Nephron (organoid): ENCODE data around the gene LSS.

ENCODE experiments used
- H3K27ac Mint-ChIP-seq, 3 experiments: 2 replicates each; pipeline ENCODE4 v1.8.0; 2020; ENCODE audit warnings: mixed read lengths in 3 of 3, mild to moderate bottlenecking in 2 of 3, moderate library complexity in 1 of 3
- H3K27me3 Mint-ChIP-seq: 2 replicates; pipeline ENCODE4 v1.8.0; 2021; ENCODE audit warnings: low read depth, mild to moderate bottlenecking, moderate library complexity, mixed read lengths
- H3K36me3 Mint-ChIP-seq: 2 replicates; pipeline ENCODE4 v1.8.0; 2020; ENCODE audit warnings: low read depth, mixed read lengths
- H3K4me1 Mint-ChIP-seq: 2 replicates; pipeline ENCODE4 v1.8.0; 2020; ENCODE audit warnings: mixed read lengths
- H3K4me3 Mint-ChIP-seq, 3 experiments: 2 replicates each; pipeline ENCODE4 v1.8.0; 2020; ENCODE audit warnings: mild to moderate bottlenecking in 3 of 3, mixed read lengths in 3 of 3, moderate library complexity in 2 of 3
- H3K9me3 Mint-ChIP-seq: 2 replicates; pipeline ENCODE4 v1.8.0; 2020; ENCODE audit warnings: mixed read lengths
- CTCF ChIP-seq, 3 experiments: fragments of 200-600 bp; sonication (generic); IDR thresholded peaks; one replicate each; pipeline ENCODE4 v1.5.0; 2021; ENCODE audit warnings: antibody characterized with exemption in 3 of 3; ENCODE audit not compliant: unreplicated experiment in 3 of 3

The LSS gene

GRCh38 chr21:46188226-46189212 lies 40.1 kb downstream of the LSS start:
- Mint-ChIP-seq H3K4me1 (peaks cover 30% of the 10 kb centered on the region), H3K36me3 (peaks cover 17% of the 10 kb centered on the region), H3K27ac (peak overlapping the region; percentile 37 to 76 (median 45)), H3K4me3 (peak overlapping the region; percentile 21 to 61 (median 46)), H3K27me3 (no peaks in the 10 kb centered on the region), H3K9me3 (no peaks in the 10 kb centered on the region)
- TF ChIP-seq CTCF (IDR thresholded peaks at IDR 0.05; ENCODE audit: unreplicated experiment in 3 of 3) = no peak

- peaks cover 30% of the 10 kb centered on the region for H3K4me1 Mint-ChIP-seq
- H3K9me3 Mint-ChIP-seq = no peaks in the 10 kb centered on the region
- peak overlapping the region; percentile 19 to 61 (median 46) for H3K4me3 Mint-ChIP-seq
- H3K36me3 Mint-ChIP-seq = peaks cover 14% of the 10 kb centered on the region
- H3K27ac Mint-ChIP-seq = peak overlapping the region; percentile 37 to 76 (median 45)
- no peak for TF ChIP-seq CTCF (IDR thresholded peaks at IDR 0.05; ENCODE audit: unreplicated experiment in 3 of 3)
- H3K27me3 Mint-ChIP-seq = no peaks in the 10 kb centered on the region
Observed at GRCh38 chr21:46187814-46188213, 40.8 kb downstream of the LSS start.

- peaks cover 30% of the 10 kb centered on the region for H3K4me1 Mint-ChIP-seq
- H3K4me3 Mint-ChIP-seq = peak overlapping the region in 2 of 3 experiments; percentile 32 to 61
- no peaks in the 10 kb centered on the region for H3K9me3 Mint-ChIP-seq
- H3K36me3 Mint-ChIP-seq = peaks cover 14% of the 10 kb centered on the region
- TF ChIP-seq CTCF (IDR thresholded peaks at IDR 0.05; ENCODE audit: unreplicated experiment in 3 of 3) = no peak
- H3K27ac Mint-ChIP-seq = peak overlapping the region in 2 of 3 experiments; percentile 37 to 45
- H3K27me3 Mint-ChIP-seq = no peaks in the 10 kb centered on the region
Observed at GRCh38 chr21:46187261-46187660, 41.3 kb downstream of the LSS start.

GRCh38 chr21:46185716-46186115 lies 42.9 kb downstream of the LSS start:
- Mint-ChIP-seq H3K9me3 (no peaks in the 10 kb centered on the region), H3K36me3 (peaks cover 6% of the 10 kb centered on the region), H3K27ac (peak overlapping the region; percentile 96 to 99 (median 97)), H3K27me3 (no peaks in the 10 kb centered on the region), H3K4me3 (peak overlapping the region; percentile 90 to 95 (median 93)), H3K4me1 (peaks cover 30% of the 10 kb centered on the region)
- no peak for TF ChIP-seq CTCF (IDR thresholded peaks at IDR 0.05; ENCODE audit: unreplicated experiment in 3 of 3)

- no peaks in the 10 kb centered on the region for H3K27me3 Mint-ChIP-seq
- TF ChIP-seq CTCF (IDR thresholded peaks at IDR 0.05; ENCODE audit: unreplicated experiment in 3 of 3) = no peak
Observed at GRCh38 chr21:46184625-46185555, 43.7 kb downstream of the LSS start.

More at GRCh38 chr21:46184625-46185555, 43.7 kb downstream of the LSS start:
- no peaks in the 10 kb centered on the region for H3K9me3 Mint-ChIP-seq
- peaks cover 11% of the 10 kb centered on the region for H3K36me3 Mint-ChIP-seq
- peak overlapping the region; percentile 96 to 99 (median 97) for H3K27ac Mint-ChIP-seq
- peak overlapping the region; percentile 90 to 95 (median 93) for H3K4me3 Mint-ChIP-seq
- H3K4me1 Mint-ChIP-seq = peaks cover 30% of the 10 kb centered on the region
